Fibroblast of mammary gland (primary cell): ENCODE data around the gene BTN3A1.
"Not testable (repeated sequence)": the region's sequence is repeated elsewhere in the genome, so short reads cannot be mapped to it uniquely, and the experiment has no call there.

ENCODE experiments used
- DNase-seq: peaks from one replicate; pipeline ENCODE4 v3.0.0-alpha.2; 2010; ENCODE audit warnings: low read depth
- H3K4me3 ChIP-seq: 2 replicates; pipeline ENCODE4 v1.5.1; 2011; ENCODE audit warnings: low read depth, mild to moderate bottlenecking, low read length, moderate library complexity; ENCODE audit not compliant: control insufficient read depth
- TF ChIP-seq, protein P1 (sequence below): conservative IDR thresholded peaks from 2 replicates; pipeline ENCODE4 v1.5.1; 2011; ENCODE audit warnings: low read depth, low read length, inconsistent platforms; ENCODE audit not compliant: control insufficient read depth, insufficient read depth

Gene BTN3A1

DNA sequence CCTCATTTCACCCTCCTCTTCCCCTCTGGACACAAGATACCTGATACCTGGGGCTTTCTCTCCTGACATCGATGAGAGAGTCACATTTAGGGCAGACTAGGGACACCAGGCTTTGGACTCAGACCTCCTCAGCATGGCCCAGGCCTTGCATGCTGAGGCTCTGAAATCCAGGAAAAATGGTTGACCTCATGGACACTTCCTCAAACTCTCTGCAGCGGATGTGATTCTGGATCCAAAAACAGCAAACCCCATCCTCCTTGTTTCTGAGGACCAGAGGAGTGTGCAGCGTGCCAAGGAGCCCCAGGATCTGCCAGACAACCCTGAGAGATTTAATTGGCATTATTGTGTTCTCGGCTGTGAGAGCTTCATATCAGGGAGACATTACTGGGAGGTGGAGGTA, 10.9 kb downstream of the BTN3A1 start:
- DNase-seq = no peak
- TF ChIP-seq, protein P1, sequence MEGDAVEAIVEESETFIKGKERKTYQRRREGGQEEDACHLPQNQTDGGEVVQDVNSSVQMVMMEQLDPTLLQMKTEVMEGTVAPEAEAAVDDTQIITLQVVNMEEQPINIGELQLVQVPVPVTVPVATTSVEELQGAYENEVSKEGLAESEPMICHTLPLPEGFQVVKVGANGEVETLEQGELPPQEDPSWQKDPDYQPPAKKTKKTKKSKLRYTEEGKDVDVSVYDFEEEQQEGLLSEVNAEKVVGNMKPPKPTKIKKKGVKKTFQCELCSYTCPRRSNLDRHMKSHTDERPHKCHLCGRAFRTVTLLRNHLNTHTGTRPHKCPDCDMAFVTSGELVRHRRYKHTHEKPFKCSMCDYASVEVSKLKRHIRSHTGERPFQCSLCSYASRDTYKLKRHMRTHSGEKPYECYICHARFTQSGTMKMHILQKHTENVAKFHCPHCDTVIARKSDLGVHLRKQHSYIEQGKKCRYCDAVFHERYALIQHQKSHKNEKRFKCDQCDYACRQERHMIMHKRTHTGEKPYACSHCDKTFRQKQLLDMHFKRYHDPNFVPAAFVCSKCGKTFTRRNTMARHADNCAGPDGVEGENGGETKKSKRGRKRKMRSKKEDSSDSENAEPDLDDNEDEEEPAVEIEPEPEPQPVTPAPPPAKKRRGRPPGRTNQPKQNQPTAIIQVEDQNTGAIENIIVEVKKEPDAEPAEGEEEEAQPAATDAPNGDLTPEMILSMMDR = no peak
- H3K4me3 ChIP-seq = no peak overlapping the region

DNA sequence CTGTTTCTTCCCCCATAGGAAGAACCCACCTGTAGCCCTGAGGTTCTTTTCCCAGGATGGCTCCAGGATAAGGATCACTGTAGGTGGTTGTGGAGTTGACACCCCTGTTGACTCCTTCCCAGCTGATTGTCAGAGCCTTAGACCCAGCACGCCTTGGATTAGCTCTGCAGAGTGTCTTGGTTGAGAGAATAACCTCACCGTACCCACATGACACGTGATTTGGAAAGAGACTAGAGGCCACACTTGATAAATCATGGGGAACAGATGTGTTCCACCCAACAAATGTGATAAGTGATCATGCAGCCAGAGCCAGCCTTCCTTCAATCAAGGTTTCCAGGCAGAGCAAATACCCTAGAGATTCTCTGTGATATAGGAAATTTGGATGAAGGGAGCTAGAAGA, 12.2 kb downstream of the BTN3A1 start:
- H3K4me3 ChIP-seq = no peak overlapping the region
- TF ChIP-seq, protein P1 = no peak
- DNase-seq = no peak

DNA sequence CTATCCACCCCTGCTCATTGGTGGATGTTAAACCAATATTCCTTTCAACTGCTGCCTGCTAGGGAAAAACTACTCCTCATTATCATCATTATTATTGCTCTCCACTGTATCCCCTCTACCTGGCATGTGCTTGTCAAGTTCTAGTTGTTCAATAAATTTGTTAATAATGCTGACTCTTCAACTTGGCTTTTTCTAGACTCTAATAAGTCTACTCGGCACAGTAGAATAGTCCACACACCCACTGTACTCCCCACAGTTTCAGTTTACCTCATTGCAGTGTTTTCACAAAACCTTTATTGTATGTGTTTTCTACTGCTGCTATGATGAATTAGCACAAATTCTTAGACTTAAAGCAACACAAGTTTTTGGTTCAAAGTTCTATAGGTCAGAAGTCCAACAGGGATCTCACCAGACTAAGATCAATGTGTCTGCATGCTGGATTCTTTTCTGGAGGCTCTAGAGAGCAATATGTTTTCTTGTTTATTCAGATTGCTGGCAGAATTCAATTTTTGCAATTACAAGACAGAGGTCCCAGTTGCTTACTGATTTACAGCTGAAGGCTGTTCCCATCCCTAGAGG, 13.1 kb downstream of the BTN3A1 start:
- DNase-seq = no peak
- no peak overlapping the region for H3K4me3 ChIP-seq
- TF ChIP-seq, protein P1 = no peak

DNA sequence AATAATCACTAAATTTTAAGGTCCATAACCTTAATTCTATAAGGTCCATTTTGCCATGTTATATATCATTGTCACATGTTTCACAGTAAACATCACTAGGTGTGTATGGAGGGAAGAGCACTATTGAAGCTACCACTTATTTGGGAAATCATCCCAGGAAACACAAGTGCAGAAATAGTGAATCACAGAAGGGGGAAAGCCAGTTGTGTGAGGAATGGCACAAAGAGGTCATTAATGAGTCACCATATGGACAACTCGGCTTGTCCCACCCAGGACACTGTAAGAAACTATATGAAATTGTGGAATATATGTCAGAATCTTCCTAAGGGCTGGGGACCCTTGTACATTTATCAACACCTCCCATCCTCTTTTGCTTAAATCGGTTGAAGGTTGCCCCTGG, 13.7 kb downstream of the BTN3A1 start:
- H3K4me3 ChIP-seq = no peak overlapping the region
- peak; percentile 42 for DNase-seq
- TF ChIP-seq, protein P1 = no peak

DNA sequence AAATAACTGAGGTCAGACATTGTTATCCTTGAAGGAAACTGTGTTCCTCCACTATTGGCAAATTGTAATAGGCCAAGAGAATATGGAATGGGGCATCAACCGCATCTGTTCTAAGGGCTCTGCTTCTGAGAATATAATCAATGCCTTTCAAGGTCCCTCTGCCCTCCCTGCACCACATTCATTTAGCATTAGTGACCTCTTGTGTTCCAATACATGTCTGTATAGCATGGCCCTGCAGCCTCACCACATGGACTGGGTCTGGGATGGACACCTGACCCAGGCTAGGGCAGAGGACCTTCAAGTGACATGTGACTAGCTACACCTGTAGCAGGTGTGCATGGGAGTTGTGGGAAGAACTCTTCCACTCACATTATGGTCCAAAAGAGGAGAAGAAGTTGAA, 14.2 kb downstream of the BTN3A1 start:
- no peak overlapping the region for H3K4me3 ChIP-seq
- TF ChIP-seq, protein P1 = no peak
- DNase-seq = no peak

DNA sequence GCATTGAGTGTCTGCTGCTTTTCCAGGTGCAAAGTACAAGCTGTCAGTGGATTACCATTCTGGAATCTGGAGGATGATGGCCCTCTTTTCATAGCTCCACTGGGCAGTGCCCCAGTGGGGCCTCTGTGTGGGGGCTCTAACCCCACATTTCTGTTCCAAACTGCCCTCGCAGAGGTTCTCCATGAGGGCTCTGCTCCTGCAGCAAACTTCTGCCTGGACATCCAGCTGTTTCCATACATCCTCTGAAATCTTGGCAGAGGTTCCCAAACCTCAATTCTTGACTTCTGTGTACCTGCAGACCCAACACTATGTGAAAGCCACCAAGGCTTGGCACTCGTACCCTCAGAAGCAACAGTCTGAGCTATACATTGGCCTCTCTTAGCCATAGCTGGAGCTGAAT, 16.0 kb downstream of the BTN3A1 start:
- H3K4me3 ChIP-seq, DNase-seq: not testable (repeated sequence)

DNA sequence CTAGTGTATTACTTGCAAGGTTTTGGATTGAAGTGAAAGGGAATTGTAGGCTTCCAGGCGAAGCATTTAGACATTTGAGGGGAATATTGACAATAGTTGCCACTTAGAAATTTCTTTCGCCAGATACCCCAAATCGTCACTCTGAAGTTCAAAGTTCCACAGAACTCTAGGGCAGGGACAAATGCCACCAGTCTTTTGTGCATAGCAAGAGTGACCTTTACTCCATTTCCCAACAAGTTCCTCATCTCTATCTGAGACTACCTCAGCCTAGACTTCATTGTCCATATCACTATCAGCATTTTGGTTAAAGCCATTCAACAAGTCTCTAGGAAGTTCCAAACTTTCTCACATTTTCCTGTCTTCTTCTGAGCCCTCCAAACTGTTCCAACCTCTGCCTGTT, 16.7 kb downstream of the BTN3A1 start:
- DNase-seq, H3K4me3 ChIP-seq: not testable (repeated sequence)

DNA sequence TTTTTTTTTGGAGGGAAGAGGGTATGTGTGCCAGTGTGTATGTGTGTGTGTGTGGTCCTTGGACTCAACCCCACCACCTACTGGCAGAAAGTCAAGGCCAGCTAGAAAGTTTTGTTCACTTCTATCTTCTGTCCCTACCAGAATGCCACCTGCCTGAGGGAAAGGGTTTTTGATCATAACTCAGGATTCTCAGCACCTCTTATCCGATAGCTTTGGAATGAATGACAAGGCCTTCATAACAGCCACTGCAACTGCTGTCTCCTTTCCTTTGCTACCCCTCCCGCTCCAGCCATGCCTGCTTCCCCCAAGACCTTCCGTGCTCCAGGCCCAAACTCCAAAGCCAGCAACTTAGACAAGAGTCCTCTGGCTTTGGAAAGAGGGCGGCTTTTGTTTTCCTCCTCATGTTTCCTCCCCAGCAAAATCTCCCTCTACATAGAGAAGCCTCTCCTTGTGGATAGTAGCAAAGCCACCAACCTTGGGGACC, 18.7 kb downstream of the BTN3A1 start:
- peak overlapping the region; percentile 66 for H3K4me3 ChIP-seq
- peak; percentile 46 for DNase-seq
- TF ChIP-seq, protein P1 = peak; percentile 41
